Smooth muscle cell (in vitro differentiated cells): ENCODE results near the gene FKBP11. TPM values are rescaled to one million over a fixed set of nuclear protein-coding genes. Genes with fewer than 3 reads are reported as not detected.
A peak's percentile ranks its signal among the peaks of the same experiment; 100 is the strongest.

Experiments used
- DNase-seq: peaks from one replicate; lab custom pipeline; 2025; ENCODE audit not compliant: unreplicated experiment; lab: John Stamatoyannopoulos, UW
- H2AFZ ChIP-seq: fragments of 200-600 bp; sonication (generic); 2 replicates; pipeline ENCODE4 v1.6.0; 2016; ENCODE audit warnings: antibody characterized with exemption, low read depth, mild to moderate bottlenecking
- H3F3A ChIP-seq: fragments of 200-600 bp; sonication (generic); 2 replicates; pipeline ENCODE4 v1.6.0; 2017; ENCODE audit warnings: antibody characterized with exemption, low read depth
- H3K27ac ChIP-seq: fragments of 200-600 bp; sonication (generic); 2 replicates; pipeline ENCODE4 v1.5.1; 2016; ENCODE audit warnings: low read depth, mild to moderate bottlenecking
- H3K27me3 ChIP-seq: fragments of 200-600 bp; sonication (generic); 2 replicates; pipeline ENCODE4 v1.6.1; 2016; ENCODE audit warnings: low read depth, mild to moderate bottlenecking
- H3K36me3 ChIP-seq: fragments of 200-600 bp; sonication (generic); 2 replicates; pipeline ENCODE4 v1.5.1; 2016; ENCODE audit warnings: low read depth
- H3K4me1 ChIP-seq: fragments of 200-600 bp; sonication (generic); 2 replicates; pipeline ENCODE4 v1.5.1; 2016; ENCODE audit warnings: low read depth
- H3K4me2 ChIP-seq: fragments of 200-600 bp; sonication (generic); 2 replicates; pipeline ENCODE4 v1.6.0; 2016; ENCODE audit warnings: mild to moderate bottlenecking
- H3K4me3 ChIP-seq: fragments of 200-600 bp; sonication (generic); 2 replicates; pipeline ENCODE4 v1.5.1; 2016; ENCODE audit warnings: mild to moderate bottlenecking
- H3K79me2 ChIP-seq: fragments of 200-600 bp; sonication (generic); 2 replicates; pipeline ENCODE4 v1.6.0; 2016; ENCODE audit warnings: low read depth, mild to moderate bottlenecking
- H3K9ac ChIP-seq: fragments of 200-600 bp; sonication (generic); 2 replicates; pipeline ENCODE4 v1.6.0; 2016; ENCODE audit warnings: low read depth
- H3K9me3 ChIP-seq: fragments of 200-600 bp; sonication (generic); replicated peaks from 2 replicates; pipeline ENCODE4 v1.5.1; 2016; ENCODE audit warnings: low read depth
- H4K20me1 ChIP-seq: fragments of 200-600 bp; sonication (generic); 2 replicates; pipeline ENCODE4 v1.6.0; 2016; ENCODE audit warnings: low read depth
- CTCF ChIP-seq: fragments of 200-600 bp; sonication (generic); IDR thresholded peaks from 2 replicates; pipeline ENCODE4 v1.5.1; 2017; ENCODE audit warnings: borderline replicate concordance, mild to moderate bottlenecking, antibody characterized with exemption; ENCODE audit not compliant: insufficient read depth, poor library complexity, severe bottlenecking
- WGBS: methylation state at CpG from one replicate; pipeline ENCODE4 v1.1.7; 2016; ENCODE audit warnings: low lambda C conversion rate; 5-methylcytosine and 5-hydroxymethylcytosine counted together
- polyA plus RNA-seq: library from polyadenylated mRNA; unstranded; fragments of >200 nt; fragmentation: Nextera tagmentation; extraction: Ambion mirVana; gene quantifications from 2 replicates; pipeline ENCODE4 v1.2.1, GENCODE V29; 2016
- total RNA-seq: library from RNA; depleted of rRNA; stranded (reverse); fragments of >200 nt; gene quantifications from 2 replicates; pipeline ENCODE4 v1.2.3, GENCODE V29; 2014

FKBP11 gene
- total and polyA plus RNA-seq, 2 experiments from 2014 or later = 36.1 to 217 TPM

GRCh38 chr12:48957141-48958048 lies 32.1 kb upstream of the FKBP11 start, which contains the start of gene ARF3:
Gene ARF3, minus strand, starts transcription at chr12:48957487. Its CDS starts 16,392 bp downstream, at chr12:48941095.
- peaks cover 10% of the 10 kb centered on the region for H3F3A ChIP-seq
- H3K4me1 ChIP-seq = peaks cover 16% of the 10 kb centered on the region
- no peak for TF ChIP-seq CTCF
- peak within 1 kb of the TSS; percentile 82 for H3K27ac ChIP-seq
- H3K36me3 ChIP-seq = no peaks in the 10 kb centered on the region
- H3K9me3 ChIP-seq = no peaks in the 10 kb centered on the region
- H4K20me1 ChIP-seq = peaks cover 39% of the 10 kb centered on the region
- peak within 1 kb of the TSS; percentile 90 for H3K4me3 ChIP-seq
- WGBS = under 1% methylated on average over 49 of the region's 58 CpGs
- peak; percentile 75 for DNase-seq
- H3K4me2 ChIP-seq = peak within 1 kb of the TSS; percentile 96
- peaks cover 39% of the 10 kb centered on the region for H3K79me2 ChIP-seq
- H3K27me3 ChIP-seq = no peaks in the 10 kb centered on the region
- peak within 1 kb of the TSS; percentile 94 for H2AFZ ChIP-seq
- H3K9ac ChIP-seq = peak within 1 kb of the TSS; percentile 92

- TF ChIP-seq CTCF = no peak
- peak overlapping the region; percentile 96 for H3K4me2 ChIP-seq
- peaks cover 10% of the 10 kb centered on the region for H3F3A ChIP-seq
- peak overlapping the region; percentile 92 for H3K9ac ChIP-seq
- H3K79me2 ChIP-seq = peaks cover 47% of the 10 kb centered on the region
- H3K27ac ChIP-seq = peak overlapping the region; percentile 82
- peak; percentile 65 for DNase-seq
- no peaks in the 10 kb centered on the region for H3K9me3 ChIP-seq
- no peaks in the 10 kb centered on the region for H3K27me3 ChIP-seq
- H3K4me3 ChIP-seq = peak overlapping the region; percentile 90
- WGBS = 2% methylated on average over 23 of the region's 29 CpGs
- peak overlapping the region; percentile 94 for H2AFZ ChIP-seq
- H3K4me1 ChIP-seq = peaks cover 16% of the 10 kb centered on the region
- peaks cover 48% of the 10 kb centered on the region for H4K20me1 ChIP-seq
- no peaks in the 10 kb centered on the region for H3K36me3 ChIP-seq
Observed at GRCh38 chr12:48956279-48957140, 31.2 kb upstream of the FKBP11 start.

GRCh38 chr12:48954841-48955501 lies 29.7 kb upstream of the FKBP11 start:
- H3K9ac ChIP-seq = no peak overlapping the region
- no peaks in the 10 kb centered on the region for H3K36me3 ChIP-seq
- no peaks in the 10 kb centered on the region for H3K27me3 ChIP-seq
- H3K4me3 ChIP-seq = no peak overlapping the region
- no peak overlapping the region for H2AFZ ChIP-seq
- H3K4me2 ChIP-seq = peak overlapping the region; percentile 96
- DNase-seq = no peak
- H3K27ac ChIP-seq = no peak overlapping the region
- peaks cover 16% of the 10 kb centered on the region for H3K4me1 ChIP-seq
- H3K79me2 ChIP-seq = peaks cover 63% of the 10 kb centered on the region
- peaks cover 63% of the 10 kb centered on the region for H4K20me1 ChIP-seq
- TF ChIP-seq CTCF = no peak
- 100% methylated on average over 3 of the region's 3 CpGs for WGBS
- no peaks in the 10 kb centered on the region for H3K9me3 ChIP-seq
- peaks cover 10% of the 10 kb centered on the region for H3F3A ChIP-seq
